ENCODE data around the gene SMAP1.

SMAP1 gene

GRCh38 chr6:70843328-70843918 is 175.7 kb downstream of the SMAP1 start:
- TF ChIP-seq CTCF (IDR thresholded peaks at IDR 0.05; ENCODE audit: insufficient read depth, low read depth, low read length, missing control alignments) = no peak
- no peak overlapping the region for H3K4me3 ChIP-seq (ENCODE audit: low read length)

GRCh38 chr6:70844301-70844700 is 176.6 kb downstream of the SMAP1 start:
- TF ChIP-seq CTCF (IDR thresholded peaks at IDR 0.05; ENCODE audit: insufficient read depth, low read depth, low read length, missing control alignments) = no peak
- no peak overlapping the region for H3K4me3 ChIP-seq (ENCODE audit: low read length)
- DNase-seq (ENCODE audit: low read depth) = no peak

More at GRCh38 chr6:70843328-70843918, 175.7 kb downstream of the SMAP1 start:
- no peak for DNase-seq (ENCODE audit: low read depth)

GRCh38 chr6:70846207-70846835 is 178.6 kb downstream of the SMAP1 start:
- no peak for TF ChIP-seq CTCF (IDR thresholded peaks at IDR 0.05; ENCODE audit: insufficient read depth, low read depth, low read length, missing control alignments)
- DNase-seq (ENCODE audit: low read depth) = peak; percentile 74
- no peak overlapping the region for H3K4me3 ChIP-seq (ENCODE audit: low read length)

GRCh38 chr6:70847106-70848084 is 179.7 kb downstream of the SMAP1 start:
- H3K4me3 ChIP-seq (ENCODE audit: low read length) = no peak overlapping the region
- DNase-seq (ENCODE audit: low read depth) = no peak
- TF ChIP-seq CTCF (IDR thresholded peaks at IDR 0.05; ENCODE audit: insufficient read depth, low read depth, low read length, missing control alignments) = no peak

DNA sequence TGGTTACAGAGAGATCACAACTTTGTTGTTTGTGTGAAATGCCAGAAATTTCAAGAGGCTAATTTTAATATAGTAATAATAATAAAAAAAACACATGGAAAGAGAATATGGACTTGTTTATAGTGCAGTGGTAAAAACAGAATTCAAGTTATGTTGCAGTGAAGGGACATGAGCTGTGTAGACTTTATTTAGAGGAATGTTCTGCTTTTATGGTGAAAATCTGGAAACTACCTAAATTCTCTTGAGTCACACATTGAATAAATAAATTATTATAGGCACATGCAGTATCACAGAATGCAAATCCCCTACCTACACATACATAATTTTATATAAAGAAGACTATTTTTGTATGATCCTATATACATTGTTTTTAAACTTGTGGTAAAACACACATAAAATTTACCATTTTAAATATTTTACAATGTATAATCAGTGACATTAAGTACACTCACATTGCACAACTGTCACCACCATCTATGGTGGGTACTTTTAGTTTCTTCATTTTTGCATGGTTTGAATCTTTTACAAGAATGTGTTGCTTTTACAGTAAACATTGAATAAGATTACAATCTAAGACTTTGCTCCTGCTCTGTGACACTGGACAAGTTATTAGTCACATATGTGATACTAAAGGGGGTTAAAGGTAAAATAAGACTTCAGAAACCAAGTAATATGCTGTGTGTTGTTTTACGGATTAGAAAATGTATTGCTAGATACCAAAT is 181.8 kb downstream of the SMAP1 start:
- no peak overlapping the region for H3K4me3 ChIP-seq (ENCODE audit: low read length)
- TF ChIP-seq CTCF (IDR thresholded peaks at IDR 0.05; ENCODE audit: insufficient read depth, low read depth, low read length, missing control alignments) = no peak
- DNase-seq (ENCODE audit: low read depth) = no peak

DNA sequence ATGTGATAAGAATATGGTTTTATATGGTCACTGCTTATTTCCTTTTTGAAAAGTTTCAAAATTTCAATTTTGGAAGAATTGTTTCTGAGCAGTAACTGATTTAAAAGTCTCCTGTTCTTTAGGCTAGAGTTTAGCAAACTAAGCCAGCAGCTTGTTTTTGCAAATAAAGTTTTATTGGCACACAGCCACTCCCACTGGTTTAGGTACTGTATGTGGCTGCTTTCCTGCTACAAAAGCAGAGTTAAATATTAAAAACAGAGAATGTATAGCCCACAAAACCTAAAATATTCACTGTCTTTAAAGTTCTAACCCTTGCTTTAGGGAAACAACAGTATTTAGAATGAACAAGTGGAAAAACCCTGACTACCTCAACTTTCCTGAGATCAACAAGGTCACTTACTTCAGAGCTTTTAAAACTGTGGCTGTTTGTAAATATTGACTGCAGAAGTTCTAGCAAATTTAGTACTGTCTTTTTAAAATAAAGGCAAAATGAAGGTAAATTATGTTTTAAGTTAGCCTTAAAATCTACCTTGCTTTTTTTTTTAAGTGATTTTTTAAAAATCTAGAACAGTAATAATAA is 185.1 kb downstream of the SMAP1 start:
- no peak for DNase-seq (ENCODE audit: low read depth)
- H3K4me3 ChIP-seq (ENCODE audit: low read length) = no peak overlapping the region
- no peak for TF ChIP-seq CTCF (IDR thresholded peaks at IDR 0.05; ENCODE audit: insufficient read depth, low read depth, low read length, missing control alignments)

All from epithelial cell of esophagus (primary cell).